ENCODE data around the gene NUP210. TPM values are rescaled to one million over a fixed set of nuclear protein-coding genes. Genes with fewer than 3 reads are reported as not detected.
"Not testable (repeated sequence)": the region's sequence is repeated elsewhere in the genome, so short reads cannot be mapped to it uniquely, and the experiment has no call there.

Gene NUP210
- total RNA-seq, 1 donor from 2014 or later, result 161 TPM

DNA sequence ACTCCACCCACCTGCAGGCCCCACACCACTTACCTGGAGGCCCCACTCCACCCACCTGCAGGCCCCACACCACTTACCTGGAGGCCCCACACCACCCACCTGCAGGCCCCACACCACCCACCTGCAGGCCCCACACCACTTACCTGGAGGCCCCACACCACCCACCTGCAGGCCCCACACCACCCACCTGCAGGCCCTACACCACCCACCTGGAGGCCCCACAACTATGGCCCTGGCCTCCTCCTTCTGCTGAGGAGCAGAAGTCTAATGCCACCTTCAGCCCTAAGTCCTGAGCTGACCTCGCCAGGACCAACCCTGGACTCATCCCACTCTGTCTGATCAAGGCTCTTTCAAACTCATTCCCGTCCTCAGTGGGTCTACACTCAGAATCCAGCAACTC lies 42.4 kb downstream of the NUP210 start:
- intact Hi-C loops (cut with micrococcal nuclease), result not testable (repeated sequence)

DNA sequence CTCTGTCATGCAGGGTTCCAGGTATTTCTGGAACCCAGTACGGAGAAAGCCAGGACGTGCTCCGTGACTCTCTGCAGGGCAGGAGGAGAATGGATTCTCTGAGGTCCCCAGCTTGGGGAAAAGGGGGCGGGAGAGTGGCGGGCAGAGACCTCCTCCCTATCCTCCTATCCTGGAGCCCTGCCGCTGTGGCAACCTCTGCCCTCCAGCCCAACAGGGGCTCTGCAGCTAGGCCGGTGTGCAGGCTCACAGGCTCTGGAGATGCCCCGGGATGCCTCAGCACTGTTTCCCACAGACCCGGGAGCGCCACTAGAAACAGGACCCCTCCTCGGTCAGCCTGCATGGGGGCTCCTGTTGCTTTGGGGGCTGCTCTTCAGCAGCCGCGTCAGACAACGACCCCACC lies 43.1 kb downstream of the NUP210 start:
- intact Hi-C loops (cut with micrococcal nuclease), result no loop called here

DNA sequence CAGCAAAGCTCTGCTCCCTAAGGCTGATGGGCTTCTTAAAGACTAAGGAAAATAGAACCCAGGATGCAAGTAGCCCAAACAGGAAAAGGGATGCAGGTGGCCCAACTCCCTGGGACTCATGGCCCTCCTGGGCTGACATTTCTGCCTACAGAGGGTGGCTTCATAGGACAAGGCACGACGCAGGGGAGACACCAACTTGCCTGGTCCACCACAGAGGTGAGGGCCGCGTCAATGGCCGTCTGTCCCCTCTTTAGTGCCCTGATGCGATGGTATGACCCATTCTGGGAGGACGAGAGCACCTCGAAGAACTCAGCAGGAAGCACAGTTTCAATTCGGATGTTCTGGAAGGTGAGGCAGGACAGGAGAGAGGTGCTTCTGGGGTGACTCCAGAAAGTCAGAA lies 44.0 kb downstream of the NUP210 start:
- intact Hi-C loops (cut with micrococcal nuclease), result no loop called here

DNA sequence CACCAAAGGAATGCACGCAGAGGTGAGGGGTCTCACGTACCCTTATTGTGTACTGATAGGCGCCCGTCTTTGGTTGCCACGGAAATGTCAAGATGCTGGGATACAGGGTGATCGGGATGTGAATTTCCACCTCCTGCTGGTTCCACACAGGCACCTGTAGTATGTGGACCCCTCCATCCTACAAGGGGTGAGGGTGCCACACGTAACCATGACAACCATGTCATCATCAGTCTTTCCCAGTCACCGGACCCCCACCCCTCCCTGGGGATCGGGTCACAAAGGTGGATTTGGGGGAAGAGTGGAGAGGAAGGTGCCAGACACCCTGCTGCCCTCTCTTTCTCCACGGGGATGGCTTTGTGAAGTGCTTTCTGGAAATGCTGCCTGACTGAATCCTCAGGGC lies 44.7 kb downstream of the NUP210 start:
- intact Hi-C loops (cut with micrococcal nuclease), result no loop called here

DNA sequence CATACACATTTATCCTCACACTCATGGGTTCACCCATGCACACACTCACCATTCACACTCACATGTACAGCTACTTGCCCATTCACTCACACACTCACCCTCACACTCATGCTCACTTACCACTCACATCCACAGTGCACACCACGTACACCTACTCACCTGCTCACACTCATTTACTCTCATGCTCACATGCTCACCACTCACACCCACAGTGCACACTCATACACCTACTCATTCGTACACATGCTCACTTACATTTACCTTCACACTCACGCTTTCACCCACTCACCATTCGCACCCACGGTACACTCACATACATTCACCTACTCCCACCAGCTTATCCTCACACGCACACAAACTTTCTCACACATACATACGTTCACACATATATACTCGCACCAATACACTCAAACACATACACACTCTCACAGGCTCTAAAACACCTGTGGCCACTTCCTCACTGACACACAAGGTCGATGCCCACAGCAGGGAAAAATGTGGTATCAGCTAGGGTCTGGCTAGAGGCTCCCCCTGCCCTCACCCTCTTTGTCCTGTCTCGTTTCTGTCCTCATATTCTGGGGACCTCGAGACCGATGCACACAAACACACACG lies 46.0 kb downstream of the NUP210 start:
- intact Hi-C loops (cut with micrococcal nuclease), result no loop called here

DNA sequence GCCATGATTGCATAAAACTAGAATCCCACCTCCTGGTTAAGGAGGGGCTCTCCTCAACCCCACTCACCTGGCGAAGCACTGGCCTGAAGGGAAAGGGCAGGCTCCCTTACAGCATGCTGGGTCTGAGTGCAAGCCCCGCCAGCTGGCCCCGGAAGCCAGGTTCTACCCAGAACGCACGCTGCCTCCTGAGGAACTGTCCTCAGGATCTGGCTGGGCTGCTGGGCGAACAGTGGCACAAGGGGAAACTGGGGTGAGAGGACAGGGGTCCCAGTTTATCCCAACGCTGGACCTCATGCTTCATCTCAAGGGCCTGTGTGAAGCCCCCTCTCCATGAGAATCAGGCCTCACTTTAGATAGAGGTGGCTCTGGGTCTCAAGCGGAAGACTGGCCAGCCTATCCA lies 47.5 kb downstream of the NUP210 start:
- intact Hi-C loops (cut with micrococcal nuclease), result no loop called here

DNA sequence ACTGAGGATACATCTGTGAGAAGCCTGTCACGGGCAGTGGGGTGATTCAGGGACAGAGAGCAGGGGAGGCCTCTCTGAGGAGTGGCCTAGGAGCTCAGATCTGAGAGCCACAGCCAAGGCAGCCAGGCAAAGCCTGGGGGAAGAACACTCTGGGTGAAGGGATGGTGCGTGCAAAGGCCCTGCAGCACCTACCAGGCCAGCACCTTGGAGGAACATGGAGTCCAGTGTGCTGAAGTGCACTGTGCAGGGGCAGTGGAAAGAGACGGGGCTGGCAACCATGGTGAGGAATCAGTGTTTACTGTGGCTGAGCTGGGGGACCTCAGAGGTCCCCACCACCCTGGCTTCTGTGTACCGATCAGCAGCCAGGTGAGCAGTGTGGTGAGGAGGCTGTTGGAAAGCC lies 48.0 kb downstream of the NUP210 start:
- intact Hi-C loops (cut with micrococcal nuclease), result no loop called here

DNA sequence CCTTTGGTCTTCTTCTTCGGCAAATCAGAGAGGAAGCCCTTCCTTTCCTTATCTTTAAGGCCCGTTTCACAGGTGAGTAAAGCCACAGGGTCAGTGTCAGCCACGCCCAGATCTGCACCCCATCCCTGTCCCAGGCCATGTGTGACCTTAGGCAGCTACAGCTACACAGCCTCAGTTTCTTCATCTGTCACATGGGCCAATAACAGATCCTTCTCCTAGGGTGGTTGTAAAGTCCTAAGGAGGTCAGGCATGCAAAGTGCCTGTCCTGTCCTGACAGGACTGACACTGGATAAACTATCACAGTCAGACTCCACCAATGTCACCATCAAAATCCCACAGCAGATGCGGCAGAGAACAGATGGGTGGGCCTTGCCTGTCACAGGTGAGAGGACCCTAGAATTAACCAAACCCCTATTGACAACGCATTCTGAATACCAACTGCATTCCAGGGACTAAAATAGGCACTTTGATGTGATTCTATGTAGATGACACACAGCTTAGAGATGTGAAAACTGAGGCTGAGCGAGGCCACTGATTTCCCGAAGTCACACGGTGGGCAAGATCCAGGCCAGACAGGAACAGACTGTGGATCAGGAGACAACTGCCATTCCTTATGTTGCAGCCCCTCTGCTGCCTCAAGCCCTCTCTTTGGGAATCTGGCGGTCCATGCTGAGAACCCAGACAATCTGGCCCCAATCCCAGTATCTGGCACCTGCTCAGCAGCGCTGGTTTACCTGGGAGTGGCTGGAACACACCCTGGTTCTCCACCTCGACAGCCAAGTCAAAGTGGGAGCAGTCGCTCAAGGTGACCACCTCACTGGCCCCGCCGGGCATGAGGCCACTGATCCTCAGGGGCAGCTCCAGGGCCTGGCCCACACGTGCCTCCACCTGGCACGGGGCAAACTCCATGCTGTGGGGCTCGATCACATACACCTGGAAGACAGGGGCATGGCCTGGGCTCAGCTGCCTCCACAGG lies 48.7 kb downstream of the NUP210 start:
- intact Hi-C loops (cut with micrococcal nuclease), result no loop called here

DNA sequence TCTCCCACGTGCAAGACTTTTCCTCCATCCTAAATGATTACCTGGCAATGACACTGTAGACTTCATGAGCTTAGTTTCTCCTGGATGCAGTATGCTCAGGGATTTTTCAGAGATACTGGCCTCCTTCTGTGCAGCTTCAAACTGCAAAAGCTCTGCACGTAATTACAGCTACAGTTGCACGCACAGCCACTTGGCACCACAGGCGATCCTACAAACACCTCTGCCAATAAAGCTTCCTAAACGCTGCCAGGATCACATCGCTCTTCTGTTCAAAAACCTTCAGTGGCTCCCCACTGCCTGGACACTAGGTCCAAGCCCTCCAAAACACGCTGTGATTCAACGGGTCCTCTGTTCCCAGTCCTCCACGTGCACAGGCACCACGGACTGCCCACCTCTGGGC lies 49.5 kb downstream of the NUP210 start:
- intact Hi-C loops (cut with micrococcal nuclease), result no loop called here

DNA sequence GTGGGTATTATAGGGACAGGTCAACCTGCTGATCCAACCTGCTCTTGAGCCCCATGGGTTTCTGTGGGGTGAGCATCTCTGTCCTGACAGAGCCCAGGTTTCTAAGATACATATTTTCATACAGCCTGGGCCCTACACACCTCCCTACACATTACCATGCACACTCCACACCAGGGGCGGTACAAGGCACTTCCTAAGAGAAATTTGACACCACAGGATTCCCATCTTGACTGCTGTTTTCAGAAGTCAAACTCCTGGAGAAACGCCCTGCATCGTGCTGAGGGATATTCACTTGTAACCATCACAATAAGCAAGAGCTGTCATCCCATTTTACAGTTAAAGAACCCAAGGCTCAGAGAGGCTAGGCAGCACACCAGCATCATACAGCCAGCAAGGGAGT lies 50.1 kb downstream of the NUP210 start:
- intact Hi-C loops (cut with micrococcal nuclease), result no loop called here

DNA sequence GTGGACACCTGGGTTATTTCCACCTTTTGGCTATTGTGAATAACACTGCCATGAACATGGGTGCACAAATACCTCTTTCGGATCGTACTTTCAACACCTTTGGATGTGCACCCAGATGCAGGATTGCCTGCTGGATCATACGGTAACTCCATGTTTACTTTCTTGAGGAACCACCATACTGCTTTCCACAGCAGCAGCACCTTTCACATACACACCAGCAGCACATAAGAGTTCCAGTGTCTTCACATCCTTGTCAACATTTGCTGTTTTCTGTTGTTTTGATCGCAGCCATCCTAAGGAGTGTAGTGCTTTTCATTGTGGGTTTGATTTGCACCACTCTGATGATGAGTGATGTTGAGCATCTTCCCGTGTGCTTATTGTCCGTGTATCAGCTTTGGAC lies 51.3 kb downstream of the NUP210 start:
- intact Hi-C loops (cut with micrococcal nuclease), result no loop called here

DNA sequence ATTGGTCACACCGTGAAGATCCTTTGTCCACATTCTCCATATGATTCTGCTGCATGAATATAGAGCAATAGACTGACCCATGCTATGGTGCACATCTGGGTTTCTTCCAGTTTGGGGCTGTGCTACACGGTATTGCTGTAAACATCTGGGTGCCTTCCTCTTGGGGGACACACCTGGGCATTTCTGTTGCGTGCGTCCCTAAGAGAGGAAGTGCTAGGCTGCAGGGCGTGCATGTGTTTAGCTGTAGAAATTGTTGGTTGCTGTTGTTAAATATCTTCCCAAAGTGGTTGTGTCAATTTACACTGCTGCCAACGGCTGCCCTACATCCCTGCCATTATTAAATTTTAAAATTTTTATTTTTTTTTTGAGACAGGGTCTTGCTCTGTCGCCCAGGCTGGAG lies 52.4 kb downstream of the NUP210 start:
- intact Hi-C loops (cut with micrococcal nuclease), result no loop called here

DNA sequence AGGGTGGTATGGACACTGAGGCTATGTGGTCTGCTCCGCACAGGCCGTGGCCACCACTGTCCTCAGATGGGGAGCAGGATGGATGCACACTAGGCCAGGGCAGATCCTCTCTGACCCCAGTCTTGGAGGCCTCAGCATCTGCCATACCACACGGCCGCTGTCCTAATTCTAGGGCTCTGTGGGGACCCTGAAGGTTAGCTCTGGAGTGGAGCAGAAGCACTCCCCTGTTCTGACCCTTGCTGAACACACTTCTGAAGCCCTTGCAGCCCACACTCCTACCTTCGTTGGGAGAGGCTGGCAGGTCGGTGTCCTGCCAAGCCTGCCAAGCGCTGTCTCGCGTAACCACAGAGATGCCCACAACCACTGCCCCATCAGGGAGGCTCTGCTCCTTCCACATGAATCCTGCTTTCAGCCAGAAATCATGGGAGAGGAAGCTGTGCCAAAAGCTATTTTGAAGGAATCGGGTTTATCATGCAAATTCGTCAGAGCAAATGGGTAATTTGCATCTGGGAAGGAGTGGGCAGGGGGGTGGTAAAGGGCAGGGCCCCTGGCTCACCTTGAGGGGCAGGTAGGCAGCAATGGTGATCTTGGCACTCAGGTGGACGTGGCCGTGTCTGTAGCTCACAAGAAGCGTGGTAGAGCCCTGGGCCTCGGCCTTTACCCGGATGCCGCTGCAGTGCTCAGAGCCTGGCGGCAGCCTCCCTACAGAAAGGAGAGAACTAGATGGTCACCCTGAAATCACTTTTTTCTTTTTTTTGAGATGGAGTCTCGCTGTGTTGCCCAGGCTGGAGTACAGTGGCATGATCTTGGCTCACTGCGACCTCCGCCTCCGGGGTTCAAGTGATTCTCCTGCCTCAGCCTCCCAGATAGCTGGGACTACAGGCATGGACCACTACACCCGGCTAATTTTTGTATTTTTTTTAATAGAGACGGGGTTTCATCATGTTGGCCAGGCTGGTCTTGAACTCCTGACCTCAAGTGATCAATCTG lies 54.4 kb downstream of the NUP210 start:
- intact Hi-C loops (cut with micrococcal nuclease), result no loop called here

DNA sequence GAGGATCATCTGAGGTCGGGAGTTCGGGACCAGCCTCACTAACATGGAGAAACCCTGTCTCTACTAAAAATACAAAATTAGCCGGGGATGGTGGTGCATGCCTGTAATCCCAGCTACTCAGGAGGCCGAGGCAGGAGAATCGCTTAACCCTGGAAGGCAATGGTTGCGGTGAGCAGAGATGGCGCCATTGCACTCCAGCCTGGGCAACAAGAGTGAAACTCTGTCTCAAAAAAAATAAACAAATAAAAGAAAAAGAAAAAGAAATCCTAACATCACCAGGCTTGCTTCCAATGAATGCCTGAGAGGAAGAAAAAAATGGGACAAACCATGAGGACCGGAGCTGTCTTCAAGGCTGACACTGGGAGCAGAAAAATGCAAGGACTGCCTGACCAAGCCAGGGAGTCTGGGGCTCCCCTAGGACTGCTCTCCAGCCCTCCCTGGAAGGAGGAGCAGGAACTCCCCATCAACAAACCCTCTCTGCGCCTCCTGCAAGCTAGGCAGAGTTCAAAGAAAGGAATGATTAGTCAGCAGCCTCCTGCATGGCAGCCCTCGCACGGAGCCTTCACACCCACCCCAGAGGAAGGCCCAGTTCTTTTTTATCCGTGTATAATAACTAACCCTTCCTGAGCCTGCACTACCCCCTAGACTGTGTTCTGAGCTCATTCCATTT lies 55.4 kb downstream of the NUP210 start:
- intact Hi-C loops (cut with micrococcal nuclease), result no loop called here

DNA sequence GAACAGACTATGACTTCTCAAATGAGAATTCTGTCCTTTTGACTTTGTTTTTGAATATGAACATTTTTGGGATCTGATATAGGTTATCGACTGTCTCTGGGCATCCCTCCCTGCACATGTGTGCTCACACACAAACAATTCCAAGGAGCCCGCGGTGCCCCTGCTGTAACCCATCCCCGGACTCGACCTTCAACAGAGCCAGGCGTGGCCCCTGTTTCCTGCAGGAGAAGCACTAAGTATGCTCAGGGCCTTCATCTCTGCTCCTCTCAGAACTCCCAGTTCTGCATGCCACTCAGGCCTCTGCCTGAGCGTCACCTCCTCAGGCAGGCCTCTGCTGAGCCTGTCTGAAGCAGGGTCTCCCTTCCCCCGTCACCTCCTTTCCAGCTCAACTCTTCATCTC lies 57.6 kb downstream of the NUP210 start:
- intact Hi-C loops (cut with micrococcal nuclease), result no loop called here

DNA sequence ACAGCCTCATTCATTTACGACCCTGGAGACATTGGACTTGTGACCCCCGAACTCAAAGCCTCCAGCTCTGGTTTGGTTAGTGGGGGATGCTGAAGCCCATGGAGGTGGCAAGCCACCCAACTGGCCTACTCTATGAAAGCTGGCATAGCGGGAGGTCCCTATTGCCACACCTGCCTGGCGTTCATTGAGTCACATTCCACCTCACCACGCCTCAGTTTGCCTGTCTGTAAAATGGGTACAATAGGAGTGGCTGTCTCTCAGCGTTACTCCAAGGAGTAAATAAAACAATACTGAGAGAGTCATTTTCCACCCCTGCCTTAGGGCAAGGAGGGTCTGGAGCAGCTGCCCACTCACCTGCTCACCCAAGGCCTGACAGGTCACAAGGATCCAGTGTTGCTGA lies 60.2 kb downstream of the NUP210 start:
- intact Hi-C loops (cut with micrococcal nuclease), result no loop called here

DNA sequence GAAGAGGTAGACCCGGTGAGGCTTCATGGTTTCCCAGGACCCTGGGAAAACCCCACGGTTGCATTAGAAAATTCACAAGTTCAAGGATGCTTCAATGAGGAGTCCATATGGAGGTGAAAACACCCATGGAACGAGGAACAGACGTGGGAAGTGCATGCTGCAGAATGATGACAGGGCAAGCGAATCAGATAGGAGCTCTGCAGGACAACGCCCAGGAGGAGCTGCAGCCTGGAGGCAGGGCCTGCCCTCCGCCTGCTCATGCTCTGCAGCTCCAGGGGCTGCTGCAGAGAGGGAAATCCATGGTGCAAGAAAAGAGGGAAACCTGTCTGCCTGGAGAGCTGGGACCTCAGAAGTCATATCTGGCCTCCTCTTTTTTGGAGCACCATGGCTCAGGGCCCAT lies 61.5 kb downstream of the NUP210 start:
- intact Hi-C loops (cut with micrococcal nuclease), result no loop called here

DNA sequence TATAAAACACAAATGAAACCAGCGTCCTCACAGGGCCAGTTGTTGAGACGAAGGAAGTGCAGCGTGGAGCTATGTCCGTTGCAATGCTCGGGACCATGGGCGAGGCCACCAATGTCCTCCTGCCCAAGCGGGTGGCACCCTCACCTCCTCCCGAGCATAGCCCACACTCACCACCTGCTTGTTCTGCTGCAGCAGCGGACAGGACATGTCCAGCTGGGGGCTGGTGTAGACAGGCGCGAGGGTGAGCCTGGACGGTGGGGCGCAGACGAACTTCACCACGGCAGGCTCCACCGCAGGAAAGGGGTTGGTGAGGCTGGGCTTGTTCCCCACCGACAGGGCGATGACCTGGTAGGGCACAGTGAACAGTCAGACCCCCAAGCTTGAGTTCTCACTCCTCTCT lies 62.1 kb downstream of the NUP210 start:
- intact Hi-C loops (cut with micrococcal nuclease), result no loop called here

DNA sequence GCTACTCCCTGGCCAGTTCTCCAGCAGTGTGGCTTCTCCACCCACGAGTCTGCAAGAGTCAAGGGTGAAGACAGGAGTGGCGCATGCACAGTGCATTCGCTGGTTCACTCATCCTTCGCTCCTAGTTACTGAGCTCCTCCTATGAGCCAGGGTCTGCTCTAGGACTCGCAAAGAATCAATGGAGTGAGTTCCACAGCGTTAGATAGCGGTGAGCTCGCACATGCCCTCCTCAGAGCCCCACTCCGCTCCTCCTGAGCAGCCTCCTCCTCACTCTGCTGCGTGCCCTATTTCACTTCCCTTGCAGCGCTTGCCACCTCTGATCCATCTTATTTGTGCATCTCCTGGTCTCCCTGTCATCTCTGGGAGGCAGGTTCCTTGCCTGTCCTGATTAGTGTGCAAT lies 63.0 kb downstream of the NUP210 start:
- intact Hi-C loops (cut with micrococcal nuclease), result no loop called here

DNA sequence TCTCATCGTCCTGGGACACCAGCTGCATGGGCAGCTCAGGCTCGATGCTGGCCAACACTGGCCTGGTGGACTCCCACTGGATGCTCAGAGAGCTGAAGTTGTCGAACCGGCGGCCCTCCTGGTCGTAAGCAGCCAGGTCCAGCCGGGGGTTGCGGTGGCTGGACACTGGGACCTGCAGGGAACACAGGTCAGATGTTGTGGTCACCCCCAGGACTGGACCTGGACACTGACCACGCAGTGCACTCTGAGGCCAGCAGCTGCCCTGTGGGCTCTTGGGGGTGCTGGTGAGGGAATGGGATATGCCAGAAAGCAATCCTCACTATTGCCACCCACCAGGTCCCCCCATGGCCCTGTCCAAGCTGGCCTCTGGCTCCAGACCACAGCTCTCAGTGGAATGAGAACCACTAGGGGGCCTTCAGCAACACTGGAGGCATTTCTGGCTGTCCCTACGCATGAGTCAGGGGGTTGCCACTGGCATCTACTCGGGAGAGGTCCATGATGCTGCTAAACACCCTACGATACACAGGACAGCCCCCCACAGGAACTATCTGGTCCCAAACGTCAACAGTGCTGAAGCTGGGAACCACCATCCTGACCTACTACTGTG lies 66.1 kb downstream of the NUP210 start:
- intact Hi-C loops (cut with micrococcal nuclease), result no loop called here

DNA sequence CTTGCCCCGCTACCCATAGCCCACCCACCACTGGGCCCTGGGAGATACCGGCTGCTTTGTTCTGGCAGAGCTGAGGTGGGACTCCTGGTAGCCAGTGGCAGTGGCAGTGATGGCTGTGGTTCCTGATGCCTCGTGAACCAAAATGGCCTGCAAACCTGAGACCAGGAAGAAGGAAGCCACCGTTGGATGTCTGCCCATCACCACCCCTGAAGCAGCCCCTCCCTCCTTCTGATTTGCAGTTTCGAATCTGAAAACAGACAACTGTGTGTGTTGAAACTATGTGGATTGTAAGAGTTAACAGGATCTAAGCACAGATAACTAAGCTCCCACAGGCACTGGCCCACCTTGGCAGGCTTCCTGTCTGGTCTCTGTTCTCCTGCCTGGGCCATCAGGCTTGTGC lies 66.6 kb downstream of the NUP210 start:
- intact Hi-C loops (cut with micrococcal nuclease), result no loop called here
